ENCODE measurements around the gene NPL. TPM values are rescaled to one million over a fixed set of nuclear protein-coding genes. Genes with fewer than 3 reads are reported as not detected.

NPL gene
- total RNA-seq, 1 experiment from 2014 or later: 1.1 TPM

- no peak for DNase-seq (ENCODE audit: low read depth)
Observed at GRCh38 chr1:182867861-182868260, 78.3 kb downstream of the NPL start.

GRCh38 chr1:182869241-182869666, 79.7 kb downstream of the NPL start:
- no peak for DNase-seq (ENCODE audit: low read depth)

GRCh38 chr1:182872881-182873280, 83.3 kb downstream of the NPL start:
- DNase-seq (ENCODE audit: low read depth): no peak

- no peak for DNase-seq (ENCODE audit: low read depth)
Observed at GRCh38 chr1:182875889-182876288, 86.3 kb downstream of the NPL start.

GRCh38 chr1:182877331-182877730, 87.8 kb downstream of the NPL start:
- DNase-seq (ENCODE audit: low read depth): no peak

- no peak for DNase-seq (ENCODE audit: low read depth)
Observed at GRCh38 chr1:182877842-182878241, 88.3 kb downstream of the NPL start.

Other genes with a start within 250 kb of the NPL start
- 7.6 and 12.5 TPM in 2 replicates for gene RNASEL, start 200.5 kb upstream of the NPL start, total RNA-seq (2014; rRNA removed; shearing (Covaris generic))
- gene RGS16, start 185.4 kb upstream of the NPL start, total RNA-seq (2014; rRNA removed; shearing (Covaris generic)): not detected in 2 replicates
- not detected in 2 replicates for gene RGS8, start 105.2 kb upstream of the NPL start, total RNA-seq (2014; rRNA removed; shearing (Covaris generic))
- gene DHX9, start 49.6 kb downstream of the NPL start, total RNA-seq (2014; rRNA removed; shearing (Covaris generic)): 107 and 160 TPM in 2 replicates
- not detected in 2 replicates for gene SHCBP1L, start 163.4 kb downstream of the NPL start, total RNA-seq (2014; rRNA removed; shearing (Covaris generic))
- 161 and 321 TPM in 2 replicates for gene LAMC1, start 233.6 kb downstream of the NPL start, total RNA-seq (2014; rRNA removed; shearing (Covaris generic))